ENCODE measurements around the gene PINLYP. TPM values are rescaled to one million over a fixed set of nuclear protein-coding genes. Genes with fewer than 3 reads are reported as not detected.

The PINLYP gene
- total and polyA plus RNA-seq, 9 of the 15 experiments (the other 6 are each of a cell fraction or from before 2014, with no cell fraction given): 1.00 to 6.7 (median 2.2) TPM

GRCh38 chr19:43532962-43533545 is 42.5 kb upstream of the PINLYP start, which contains the start of gene ZNF575 (continued):
- TF ChIP-seq, protein P1, sequence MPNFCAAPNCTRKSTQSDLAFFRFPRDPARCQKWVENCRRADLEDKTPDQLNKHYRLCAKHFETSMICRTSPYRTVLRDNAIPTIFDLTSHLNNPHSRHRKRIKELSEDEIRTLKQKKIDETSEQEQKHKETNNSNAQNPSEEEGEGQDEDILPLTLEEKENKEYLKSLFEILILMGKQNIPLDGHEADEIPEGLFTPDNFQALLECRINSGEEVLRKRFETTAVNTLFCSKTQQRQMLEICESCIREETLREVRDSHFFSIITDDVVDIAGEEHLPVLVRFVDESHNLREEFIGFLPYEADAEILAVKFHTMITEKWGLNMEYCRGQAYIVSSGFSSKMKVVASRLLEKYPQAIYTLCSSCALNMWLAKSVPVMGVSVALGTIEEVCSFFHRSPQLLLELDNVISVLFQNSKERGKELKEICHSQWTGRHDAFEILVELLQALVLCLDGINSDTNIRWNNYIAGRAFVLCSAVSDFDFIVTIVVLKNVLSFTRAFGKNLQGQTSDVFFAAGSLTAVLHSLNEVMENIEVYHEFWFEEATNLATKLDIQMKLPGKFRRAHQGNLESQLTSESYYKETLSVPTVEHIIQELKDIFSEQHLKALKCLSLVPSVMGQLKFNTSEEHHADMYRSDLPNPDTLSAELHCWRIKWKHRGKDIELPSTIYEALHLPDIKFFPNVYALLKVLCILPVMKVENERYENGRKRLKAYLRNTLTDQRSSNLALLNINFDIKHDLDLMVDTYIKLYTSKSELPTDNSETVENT (CRISPR knock-in tag; IDR thresholded peaks at IDR 0.05): 0 out of 2 replicates have a peak, but pooled peaks have one; percentile 32
- TF ChIP-seq ZNF24 (IDR thresholded peaks at IDR 0.05): 0 out of 2 replicates have a peak, but pooled peaks have one; percentile 40
- TF ChIP-seq, protein P2, sequence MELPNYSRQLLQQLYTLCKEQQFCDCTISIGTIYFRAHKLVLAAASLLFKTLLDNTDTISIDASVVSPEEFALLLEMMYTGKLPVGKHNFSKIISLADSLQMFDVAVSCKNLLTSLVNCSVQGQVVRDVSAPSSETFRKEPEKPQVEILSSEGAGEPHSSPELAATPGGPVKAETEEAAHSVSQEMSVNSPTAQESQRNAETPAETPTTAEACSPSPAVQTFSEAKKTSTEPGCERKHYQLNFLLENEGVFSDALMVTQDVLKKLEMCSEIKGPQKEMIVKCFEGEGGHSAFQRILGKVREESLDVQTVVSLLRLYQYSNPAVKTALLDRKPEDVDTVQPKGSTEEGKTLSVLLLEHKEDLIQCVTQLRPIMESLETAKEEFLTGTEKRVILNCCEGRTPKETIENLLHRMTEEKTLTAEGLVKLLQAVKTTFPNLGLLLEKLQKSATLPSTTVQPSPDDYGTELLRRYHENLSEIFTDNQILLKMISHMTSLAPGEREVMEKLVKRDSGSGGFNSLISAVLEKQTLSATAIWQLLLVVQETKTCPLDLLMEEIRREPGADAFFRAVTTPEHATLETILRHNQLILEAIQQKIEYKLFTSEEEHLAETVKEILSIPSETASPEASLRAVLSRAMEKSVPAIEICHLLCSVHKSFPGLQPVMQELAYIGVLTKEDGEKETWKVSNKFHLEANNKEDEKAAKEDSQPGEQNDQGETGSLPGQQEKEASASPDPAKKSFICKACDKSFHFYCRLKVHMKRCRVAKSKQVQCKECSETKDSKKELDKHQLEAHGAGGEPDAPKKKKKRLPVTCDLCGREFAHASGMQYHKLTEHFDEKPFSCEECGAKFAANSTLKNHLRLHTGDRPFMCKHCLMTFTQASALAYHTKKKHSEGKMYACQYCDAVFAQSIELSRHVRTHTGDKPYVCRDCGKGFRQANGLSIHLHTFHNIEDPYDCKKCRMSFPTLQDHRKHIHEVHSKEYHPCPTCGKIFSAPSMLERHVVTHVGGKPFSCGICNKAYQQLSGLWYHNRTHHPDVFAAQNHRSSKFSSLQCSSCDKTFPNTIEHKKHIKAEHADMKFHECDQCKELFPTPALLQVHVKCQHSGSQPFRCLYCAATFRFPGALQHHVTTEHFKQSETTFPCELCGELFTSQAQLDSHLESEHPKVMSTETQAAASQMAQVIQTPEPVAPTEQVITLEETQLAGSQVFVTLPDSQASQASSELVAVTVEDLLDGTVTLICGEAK (IDR thresholded peaks at IDR 0.05): no peak
- TF ChIP-seq, protein P2 (CRISPR knock-in tag; IDR thresholded peaks at IDR 0.05): no peak
- peak; percentile 27; the same call in 1 of the 2 replicates for TF ChIP-seq FOXP1 (CRISPR knock-in tag; IDR thresholded peaks at IDR 0.05)
- 0 out of 2 replicates have a peak, but pooled peaks have one; percentile 41 for TF ChIP-seq ZBTB33 (CRISPR knock-in tag; IDR thresholded peaks at IDR 0.05)
- no peak for TF ChIP-seq GABPB2 (CRISPR knock-in tag; conservative IDR thresholded peaks at IDR 0.05)
- TF ChIP-seq ZBTB2 (IDR thresholded peaks at IDR 0.05): peak; percentile 32; the same call in 1 of the 2 replicates
- TF ChIP-seq PHF21A (IDR thresholded peaks at IDR 0.05; ENCODE audit: borderline replicate concordance, low read depth): peak; percentile 86
- TF ChIP-seq CCNT2 (IDR thresholded peaks at IDR 0.05; ENCODE audit: borderline replicate concordance, extremely low read depth, insufficient read length, low read depth, low read length): peak; percentile 89
- 0 out of 2 replicates have a peak, but pooled peaks have one; percentile 24 for TF ChIP-seq ARID1B (IDR thresholded peaks at IDR 0.05)
- peak; percentile 48; the same call in 1 of the 2 replicates for TF ChIP-seq RNF2 (IDR thresholded peaks at IDR 0.05)

Measured in K562 (cell line).